AG09309 (cell line): Measurements from ENCODE around the gene ADCY9.

Source experiments
- DNase-seq: peaks from one replicate; pipeline ENCODE4 v3.0.0-alpha.2; 2010; ENCODE audit warnings: low read depth
- H3K4me3 ChIP-seq: 2 replicates; pipeline ENCODE4 v1.5.1; 2011; ENCODE audit warnings: mild to moderate bottlenecking, low read depth, low read length, moderate library complexity; ENCODE audit not compliant: control insufficient read depth
- TF ChIP-seq, protein P1 (sequence below): IDR thresholded peaks from 2 replicates; pipeline ENCODE4 v1.5.1; 2011; ENCODE audit warnings: mild to moderate bottlenecking, low read depth, low read length, inconsistent platforms; ENCODE audit not compliant: insufficient read depth, control insufficient read depth; ENCODE audit errors: missing control alignments

Gene ADCY9

DNA sequence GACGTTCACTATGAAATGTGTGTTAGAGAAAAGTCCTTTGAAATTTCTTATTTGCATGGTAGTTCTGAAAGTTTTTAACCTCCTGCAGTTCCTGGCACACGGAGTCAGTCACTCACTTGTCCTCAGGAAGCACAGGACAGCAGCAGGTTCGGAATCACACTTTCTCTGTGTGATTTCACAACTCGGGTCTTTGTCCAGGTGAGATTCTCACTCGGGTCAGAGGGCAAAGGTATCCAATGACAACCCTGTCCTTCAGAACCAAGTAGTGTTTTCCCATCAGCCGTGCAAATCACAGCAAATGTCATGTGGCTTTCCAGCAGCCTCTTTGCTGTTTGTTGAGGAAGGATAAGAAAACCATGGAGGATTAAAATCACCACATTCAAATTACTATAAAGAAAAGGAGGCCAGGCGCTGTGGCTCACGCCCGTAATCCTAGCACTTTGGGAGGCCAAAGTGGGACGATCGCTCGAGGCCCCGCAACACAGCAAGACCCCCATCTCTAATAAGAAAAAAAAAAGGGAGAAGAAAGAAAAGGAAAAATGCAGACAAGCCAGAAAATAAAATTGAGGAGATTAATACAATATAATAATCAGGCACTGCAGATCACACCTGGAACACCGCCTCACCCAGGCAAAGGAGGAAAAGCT lies 22.0 kb downstream of the ADCY9 start:
- no peak for DNase-seq
- TF ChIP-seq, protein P1, sequence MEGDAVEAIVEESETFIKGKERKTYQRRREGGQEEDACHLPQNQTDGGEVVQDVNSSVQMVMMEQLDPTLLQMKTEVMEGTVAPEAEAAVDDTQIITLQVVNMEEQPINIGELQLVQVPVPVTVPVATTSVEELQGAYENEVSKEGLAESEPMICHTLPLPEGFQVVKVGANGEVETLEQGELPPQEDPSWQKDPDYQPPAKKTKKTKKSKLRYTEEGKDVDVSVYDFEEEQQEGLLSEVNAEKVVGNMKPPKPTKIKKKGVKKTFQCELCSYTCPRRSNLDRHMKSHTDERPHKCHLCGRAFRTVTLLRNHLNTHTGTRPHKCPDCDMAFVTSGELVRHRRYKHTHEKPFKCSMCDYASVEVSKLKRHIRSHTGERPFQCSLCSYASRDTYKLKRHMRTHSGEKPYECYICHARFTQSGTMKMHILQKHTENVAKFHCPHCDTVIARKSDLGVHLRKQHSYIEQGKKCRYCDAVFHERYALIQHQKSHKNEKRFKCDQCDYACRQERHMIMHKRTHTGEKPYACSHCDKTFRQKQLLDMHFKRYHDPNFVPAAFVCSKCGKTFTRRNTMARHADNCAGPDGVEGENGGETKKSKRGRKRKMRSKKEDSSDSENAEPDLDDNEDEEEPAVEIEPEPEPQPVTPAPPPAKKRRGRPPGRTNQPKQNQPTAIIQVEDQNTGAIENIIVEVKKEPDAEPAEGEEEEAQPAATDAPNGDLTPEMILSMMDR, result no peak
- no peak overlapping the region for H3K4me3 ChIP-seq

DNA sequence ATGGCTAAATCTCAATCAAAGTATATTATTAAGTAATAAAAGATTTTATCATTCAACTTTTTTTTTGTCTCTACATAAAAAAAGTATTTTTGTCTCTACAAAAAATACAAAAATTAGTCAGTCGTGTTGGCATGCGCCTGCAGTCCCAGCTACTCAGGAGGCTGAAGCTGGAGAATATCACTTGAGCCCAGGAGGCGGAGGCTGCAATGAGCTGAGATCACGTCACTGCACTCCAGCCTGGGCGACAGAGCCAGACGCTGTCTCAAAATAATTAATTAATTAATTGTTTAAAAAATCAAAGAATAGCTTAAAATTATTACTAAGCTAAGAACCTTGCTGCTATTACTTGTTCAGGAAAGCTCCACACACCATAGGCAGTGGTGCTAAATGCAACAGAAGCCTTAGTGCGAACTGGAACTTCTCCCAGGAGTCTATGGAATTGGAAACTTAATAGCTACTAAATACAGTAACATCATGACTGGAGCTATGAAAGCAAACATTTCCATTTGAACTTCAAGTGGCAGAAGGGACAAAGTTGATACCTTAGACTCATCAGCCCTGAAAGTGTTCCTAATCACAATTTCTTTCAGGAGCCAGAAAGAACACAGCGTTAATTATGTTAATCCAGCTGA lies 22.6 kb downstream of the ADCY9 start:
- TF ChIP-seq, protein P1, result no peak
- H3K4me3 ChIP-seq, result no peak overlapping the region
- DNase-seq, result no peak

DNA sequence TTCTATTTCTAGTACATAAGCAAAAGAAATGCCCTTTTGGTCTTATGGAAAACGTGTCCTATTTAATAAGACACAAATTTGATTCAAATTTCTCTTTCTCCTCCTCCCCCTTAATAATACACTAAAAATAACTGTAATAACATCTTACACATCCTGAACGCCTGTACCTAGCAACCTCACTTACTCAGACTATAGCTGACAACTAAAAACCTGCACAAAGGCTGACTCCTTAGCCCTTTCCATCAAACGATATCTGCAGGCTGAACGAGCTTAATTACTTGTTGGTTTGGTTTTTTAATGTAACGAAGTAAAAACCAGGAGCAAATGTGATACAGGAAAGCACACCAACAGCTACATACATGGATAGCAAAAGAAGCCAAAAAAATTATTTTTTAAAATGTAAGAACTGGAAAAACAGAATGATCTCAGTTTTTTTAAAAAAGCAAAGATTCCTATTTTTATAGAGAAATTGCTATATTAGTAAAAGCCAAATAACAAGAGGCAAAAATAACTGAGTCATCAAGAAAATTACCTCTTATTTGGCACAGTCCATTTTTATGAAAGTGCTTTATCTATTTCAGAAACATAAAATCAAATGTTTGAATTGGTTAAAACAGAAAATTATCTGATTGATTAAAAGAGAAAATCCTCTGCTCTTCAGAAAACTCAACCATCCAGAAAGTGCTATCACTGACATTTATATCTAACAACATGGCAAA lies 23.5 kb downstream of the ADCY9 start:
- TF ChIP-seq, protein P1, result no peak

DNA sequence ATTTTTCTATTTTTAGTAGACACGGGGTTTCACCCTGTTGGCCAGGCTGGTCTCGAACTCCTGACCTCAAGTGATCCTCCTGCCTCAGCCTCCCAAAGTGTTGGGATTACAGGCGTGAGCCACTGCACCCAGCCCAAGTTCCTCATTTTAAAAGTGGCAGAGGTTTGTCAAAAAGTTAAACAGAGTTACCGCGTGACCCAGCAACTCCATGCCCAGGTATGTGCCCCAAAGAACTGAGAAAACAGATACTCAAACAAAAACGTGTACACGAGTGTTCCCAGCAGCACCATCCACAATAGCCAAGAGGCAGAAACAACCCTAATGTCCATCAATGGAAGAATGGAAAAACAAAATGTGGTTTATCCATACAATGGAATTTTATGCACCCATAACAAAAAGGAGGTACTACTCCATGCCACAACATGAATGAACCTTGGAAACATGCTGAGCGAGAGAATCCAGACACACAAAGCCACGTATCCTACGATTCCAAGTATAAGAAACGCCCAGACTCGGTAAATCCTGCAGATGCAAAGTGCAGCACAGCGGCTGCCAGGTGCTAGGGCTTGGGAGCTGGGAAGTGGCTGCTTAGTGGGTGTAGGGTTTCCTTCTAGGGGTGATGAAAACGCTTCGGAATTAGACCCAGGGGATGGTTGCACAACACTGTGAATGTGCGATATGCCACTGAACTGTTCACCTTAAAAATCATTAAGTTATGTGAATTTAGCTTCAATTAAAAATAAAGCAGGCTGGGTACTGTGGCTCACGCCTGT lies 24.8 kb downstream of the ADCY9 start:
- TF ChIP-seq, protein P1, result no peak
- H3K4me3 ChIP-seq, result no peak overlapping the region
- DNase-seq, result no peak

More for the DNA sequence above, 23.5 kb downstream of the ADCY9 start:
- no peak for DNase-seq
- H3K4me3 ChIP-seq, result no peak overlapping the region

DNA sequence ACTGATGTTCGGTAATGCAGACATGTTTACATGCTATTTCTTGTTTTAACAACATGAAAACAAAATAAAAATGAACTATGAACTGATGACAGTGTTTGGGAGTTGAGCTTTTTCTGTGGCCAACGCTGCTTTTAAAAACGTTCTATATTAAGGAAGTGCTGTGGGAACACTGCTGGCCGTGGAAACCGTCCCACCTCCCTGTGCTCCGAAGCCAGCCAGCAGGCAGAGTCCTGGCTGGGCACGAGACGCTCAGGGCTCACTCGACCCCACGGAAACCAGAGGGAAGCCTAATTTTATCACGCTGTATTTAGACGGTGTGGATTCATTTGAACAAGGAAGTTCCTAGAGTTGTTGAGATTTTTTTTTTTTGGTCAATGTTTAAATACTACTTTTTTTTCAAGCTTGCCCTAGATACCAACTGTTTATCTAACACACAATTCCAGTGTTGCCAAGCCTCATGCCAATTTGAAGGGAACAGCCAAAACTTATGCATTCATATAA lies 25.8 kb downstream of the ADCY9 start:
- TF ChIP-seq, protein P1, result no peak
- H3K4me3 ChIP-seq, result no peak overlapping the region
- DNase-seq, result no peak

DNA sequence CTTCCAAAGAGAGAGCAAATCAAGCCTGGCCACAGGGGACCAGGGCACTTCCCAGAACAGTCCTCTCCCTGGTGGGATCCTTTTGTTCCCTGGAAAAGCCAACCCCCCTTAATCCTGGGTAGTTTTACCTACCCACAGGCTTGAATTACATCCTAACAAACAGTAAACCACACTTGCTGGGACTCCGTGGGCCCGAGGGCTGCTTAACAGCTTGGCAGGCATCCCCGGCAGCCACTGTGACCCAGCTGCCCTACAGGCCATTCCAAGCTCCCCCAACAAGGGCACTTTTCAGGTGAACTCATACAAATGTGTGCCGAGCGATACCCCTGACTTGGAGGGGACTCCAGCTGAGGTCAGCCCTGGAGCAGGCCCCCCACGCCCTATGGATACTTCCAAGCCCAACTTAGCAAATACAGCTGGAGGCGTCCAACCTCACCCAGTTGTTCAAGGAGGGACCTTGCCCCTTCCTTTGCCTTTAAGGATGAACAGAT lies 26.4 kb downstream of the ADCY9 start:
- TF ChIP-seq, protein P1, result no peak
- no peak overlapping the region for H3K4me3 ChIP-seq
- no peak for DNase-seq
